ENCODE data around the gene PHLDA2.

PHLDA2 gene

DNA sequence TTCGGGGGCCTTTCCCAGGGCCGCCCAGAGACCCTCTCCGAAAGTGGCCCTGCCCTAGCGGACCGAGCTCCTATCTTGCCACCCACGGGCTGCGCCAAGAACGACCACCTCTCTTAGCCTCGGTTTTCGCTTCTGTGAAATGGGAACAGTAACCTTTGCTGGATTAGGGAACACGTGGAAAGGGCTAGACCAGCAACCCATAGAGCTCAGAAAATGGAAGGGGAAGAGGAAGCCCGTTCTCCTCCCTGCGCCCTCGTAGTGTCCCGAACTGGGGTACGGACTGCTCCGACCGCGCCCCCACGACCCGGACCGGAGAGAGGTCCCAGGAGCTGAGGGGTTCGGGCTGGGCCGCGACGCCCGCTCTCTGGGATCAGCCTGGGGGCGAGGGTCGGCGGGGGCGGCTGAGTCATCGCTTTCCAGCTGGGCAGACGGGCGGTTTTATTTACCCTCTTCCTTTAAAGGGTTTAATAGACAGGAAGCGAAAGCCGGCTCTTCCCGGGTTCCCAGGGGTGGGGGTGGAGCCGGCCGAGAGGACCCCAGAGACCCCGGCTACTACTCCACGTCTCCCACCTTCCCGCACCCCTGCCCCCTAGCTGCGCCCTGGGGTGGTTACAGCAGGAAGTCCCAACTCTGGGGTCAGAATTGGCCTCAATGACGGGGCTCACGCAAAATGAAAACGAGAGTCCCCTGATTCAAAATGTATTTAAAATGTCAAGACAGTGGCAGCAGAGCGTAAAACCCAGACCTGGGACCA lies 907 bp upstream of the PHLDA2 start:
- DNase-seq (ENCODE audit: low read depth in 2 of 2, low spot score in 1 of 2): no peak

DNA sequence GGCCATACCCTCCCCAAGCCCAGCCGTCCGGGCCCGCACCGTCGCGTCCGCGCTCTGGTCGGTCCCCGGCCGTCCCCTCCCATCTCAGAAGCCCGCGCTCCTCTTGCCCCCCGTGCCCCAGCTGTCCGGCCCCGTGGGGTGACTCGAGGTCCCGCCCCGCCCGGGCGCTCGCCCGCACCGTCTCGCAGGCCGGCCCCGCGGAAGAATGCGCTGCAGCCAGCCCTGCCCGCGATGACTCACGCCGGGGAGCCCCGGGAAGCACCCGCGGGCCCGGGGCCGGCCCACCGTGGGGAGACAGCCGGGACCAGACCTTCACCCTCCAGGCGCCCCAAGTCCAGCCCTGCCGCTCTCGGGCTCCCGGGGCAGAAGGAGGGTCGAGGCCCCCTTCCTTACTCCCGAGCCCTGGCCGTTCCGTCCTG lies 320 bp upstream of the PHLDA2 start:
- DNase-seq (ENCODE audit: low read depth in 2 of 2, low spot score in 1 of 2): no peak

DNA sequence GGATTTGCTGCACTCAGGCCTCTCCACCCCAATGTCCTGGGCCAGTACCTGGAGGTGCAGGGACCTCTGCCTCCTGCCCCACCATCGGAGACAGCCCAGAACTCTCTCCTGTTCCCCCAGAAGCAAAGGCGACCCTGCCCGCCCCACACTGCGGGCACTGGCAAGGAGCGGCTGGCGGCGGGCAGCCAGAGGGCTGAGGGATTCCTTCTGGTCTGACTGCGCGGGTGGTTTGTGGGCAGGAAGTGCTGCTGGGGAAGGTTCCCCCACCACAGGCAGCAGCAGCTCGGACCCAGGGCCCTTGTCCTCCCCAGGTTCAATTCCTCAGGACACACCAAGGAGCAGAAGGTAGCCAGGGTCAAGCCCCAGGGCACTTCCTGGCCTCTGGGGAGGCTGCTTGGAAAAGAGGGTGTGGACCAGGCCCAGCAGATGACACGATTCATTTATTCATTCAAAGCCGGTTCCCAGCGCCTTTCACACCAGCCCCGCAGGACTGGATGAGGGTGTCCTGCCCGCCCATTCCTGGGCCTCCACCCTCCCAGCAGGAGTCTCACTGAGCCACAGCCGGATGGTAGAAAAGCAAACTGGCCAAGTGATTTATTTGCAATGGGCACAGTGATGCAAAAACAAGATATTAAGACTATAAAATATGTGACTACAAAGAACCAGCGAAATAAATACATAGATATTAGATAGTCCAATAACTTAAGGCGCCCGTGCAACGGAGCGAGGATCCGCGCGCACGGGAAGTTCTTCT lies 1.2 kb downstream of the PHLDA2 start:
- no peak for DNase-seq (ENCODE audit: low read depth in 2 of 2, low spot score in 1 of 2)

DNA sequence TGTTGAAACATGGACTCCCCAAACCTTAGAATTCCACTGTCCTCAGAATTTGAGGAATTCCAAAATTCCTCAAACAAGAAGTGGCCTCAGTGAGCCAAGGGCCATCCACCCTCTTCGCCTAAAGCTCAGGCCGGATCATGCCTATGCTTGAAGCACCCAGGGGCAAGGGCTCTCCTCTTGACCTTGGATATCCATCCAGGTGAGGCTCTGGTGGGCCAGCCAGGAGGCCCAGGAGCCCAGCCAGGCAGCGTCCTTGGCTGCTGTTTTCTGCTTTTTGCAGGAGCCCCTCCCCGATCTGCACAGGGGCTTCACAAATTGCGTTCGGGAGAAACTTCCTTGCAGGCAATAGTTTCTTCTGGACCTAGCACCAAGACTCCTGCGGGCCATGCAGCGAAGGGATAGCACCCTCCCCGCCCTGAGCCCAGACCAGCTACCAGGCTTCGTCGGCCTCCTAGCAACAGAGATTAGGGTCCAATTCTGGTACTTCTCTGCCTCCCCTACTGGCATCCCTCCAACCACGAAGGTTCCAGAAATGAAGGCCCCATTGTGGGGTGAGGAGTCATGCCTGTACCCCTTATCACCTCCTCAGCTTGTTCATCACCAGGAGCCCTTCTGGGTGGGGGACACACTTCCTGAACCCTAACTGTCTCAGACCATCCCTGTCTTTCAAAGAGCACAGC lies 2.0 kb downstream of the PHLDA2 start:
- no peak for DNase-seq (ENCODE audit: low read depth in 2 of 2, low spot score in 1 of 2)

DNA sequence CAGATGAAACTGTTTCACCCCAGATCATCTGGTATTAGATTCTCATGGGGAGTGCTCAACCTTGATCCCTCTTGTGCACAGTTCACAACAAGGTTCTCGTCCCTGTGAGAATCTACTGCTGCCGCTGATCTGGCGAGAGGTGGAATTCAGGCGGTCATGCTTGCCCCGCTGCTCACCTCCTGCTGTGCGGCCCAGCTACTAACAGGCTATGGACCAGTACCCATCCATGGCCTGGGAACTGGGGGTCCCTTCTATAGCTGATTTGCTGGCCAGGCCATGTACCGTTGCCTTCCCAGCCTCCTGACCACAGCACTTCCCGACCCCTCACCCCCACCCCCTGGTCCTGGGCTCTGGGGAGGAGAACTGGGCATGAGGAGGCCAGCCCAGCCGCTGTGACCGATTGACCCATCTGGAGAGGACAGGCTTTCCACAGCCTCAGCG lies 2.6 kb downstream of the PHLDA2 start:
- DNase-seq (ENCODE audit: low read depth in 2 of 2, low spot score in 1 of 2): no peak

DNA sequence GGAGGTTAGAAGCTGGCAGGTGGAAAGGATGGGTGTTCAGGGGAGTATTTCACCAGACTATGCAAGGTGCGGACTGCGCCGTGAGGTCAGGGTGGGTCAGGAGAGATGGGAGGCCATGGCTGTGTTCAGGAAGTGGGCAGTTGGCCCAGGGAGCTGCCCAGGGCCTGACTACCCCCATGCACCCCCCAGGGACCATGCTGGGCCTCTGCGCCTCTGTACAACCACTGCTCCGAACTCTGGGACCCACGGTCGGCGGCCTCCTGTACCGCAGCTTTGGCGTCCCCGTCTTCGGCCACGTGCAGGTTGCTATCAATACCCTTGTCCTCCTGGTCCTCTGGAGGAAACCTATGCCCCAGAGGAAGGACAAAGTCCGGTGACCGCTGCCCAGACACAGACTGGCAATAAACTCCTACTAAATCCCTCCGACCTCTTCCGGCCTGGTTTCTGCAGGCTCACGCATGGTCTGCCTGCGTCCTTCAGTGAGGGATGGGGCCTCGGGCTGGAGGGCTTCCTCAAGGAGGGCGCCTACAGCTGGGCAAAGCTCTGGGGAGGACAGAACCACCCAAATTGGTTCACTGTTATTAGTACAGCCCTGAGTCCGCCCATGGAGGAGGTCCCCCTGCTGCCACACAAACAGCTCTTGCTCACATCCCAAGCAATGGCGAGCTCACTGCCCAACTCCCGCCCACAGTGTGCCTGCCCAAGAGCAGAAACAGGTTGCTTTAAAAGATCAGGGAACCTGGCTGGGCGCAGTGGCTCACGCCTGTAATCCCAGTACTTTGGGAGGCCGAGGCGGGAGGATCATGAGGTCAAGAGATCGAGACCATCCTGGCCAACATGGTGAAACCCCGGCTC lies 4.2 kb downstream of the PHLDA2 start:
- DNase-seq (ENCODE audit: low read depth in 2 of 2, low spot score in 1 of 2): no peak

DNA sequence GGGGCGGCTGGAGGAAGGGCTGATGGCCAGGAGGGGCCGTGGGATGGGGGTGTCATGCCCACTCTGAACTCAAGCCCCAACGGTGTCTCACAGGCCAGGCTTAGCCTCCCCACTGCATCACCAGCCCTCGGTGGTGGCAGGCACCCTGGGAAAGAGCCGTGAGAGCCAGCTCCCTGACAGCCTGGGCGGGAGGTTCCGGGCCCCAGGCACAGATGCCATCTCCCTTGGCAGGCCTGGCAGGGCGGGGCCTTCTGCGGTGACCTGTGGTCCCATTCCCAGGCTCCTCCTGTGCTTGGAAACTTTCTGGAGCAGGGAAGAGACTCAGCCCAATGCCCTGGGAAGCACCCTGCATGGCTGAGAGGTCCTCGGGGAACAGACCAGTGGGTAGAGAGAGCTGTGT lies 4.8 kb downstream of the PHLDA2 start:
- no peak for DNase-seq (ENCODE audit: low read depth in 2 of 2, low spot score in 1 of 2)

DNA sequence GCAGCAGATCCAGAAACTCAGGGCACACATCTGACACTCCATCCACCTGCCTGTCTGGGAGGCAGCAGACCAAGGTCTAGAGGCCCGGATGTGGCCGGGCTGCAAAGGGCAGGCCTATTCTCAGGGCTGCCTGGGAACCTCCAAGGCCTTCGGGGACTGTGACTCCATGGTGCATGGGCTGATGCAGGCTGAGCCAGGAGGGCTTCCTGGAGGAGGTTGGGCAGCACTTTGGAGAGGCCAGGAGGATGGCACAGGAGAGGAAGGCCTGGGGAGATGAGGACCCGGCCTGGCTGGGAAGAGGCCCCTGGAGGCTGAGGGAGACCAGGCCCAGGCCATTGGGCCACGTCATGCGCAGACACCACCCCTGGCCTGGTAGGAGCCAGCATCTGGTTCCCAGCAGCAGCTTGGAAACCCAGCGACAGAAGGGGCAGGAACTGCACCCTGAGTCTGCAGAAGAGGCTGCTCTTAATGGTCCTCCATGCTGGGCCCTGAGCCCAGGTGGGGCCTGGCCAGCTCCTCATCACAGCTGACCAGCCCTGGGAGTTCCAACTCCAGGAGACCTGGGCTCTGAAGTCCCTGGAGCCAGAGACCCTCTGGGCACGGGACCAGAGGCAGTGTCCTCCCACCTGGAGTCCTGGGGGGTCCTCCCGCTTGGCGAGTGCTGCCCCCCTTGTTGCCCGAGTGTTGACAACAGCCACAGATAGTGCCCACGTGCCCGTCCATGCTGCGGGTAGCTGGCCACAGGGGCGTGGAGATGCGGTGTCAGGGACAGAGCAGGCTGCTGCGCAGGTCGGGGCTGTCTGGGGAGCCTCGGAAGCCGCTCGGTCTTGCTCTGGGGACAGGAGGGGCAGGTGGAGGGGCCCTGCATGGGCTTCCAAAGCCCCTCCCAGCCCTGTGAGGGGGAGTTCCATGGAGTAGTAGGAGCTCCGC lies 5.5 kb downstream of the PHLDA2 start:
- DNase-seq (ENCODE audit: low read depth in 2 of 2, low spot score in 1 of 2): no peak

DNA sequence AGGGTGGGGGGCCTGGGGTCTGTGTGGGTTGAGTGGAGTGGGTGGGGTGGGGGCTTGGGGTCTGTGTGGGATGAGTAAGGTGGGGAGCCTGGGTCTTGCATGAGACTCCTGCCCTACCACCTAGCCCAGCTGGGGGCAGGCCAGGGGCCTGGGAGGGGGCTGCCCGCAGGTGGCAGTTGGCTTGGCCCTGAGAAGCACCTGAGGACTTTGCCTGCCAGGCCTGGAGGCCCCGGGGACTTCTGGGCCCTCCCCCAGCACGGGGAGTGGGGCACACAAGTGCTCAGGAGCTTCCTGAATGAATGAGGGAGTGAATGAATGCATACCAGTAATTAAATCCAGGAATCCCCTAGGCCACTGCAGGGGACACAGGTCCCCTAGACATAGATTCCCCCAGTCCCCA lies 6.6 kb downstream of the PHLDA2 start:
- DNase-seq (ENCODE audit: low read depth in 2 of 2, low spot score in 1 of 2): no peak

DNA sequence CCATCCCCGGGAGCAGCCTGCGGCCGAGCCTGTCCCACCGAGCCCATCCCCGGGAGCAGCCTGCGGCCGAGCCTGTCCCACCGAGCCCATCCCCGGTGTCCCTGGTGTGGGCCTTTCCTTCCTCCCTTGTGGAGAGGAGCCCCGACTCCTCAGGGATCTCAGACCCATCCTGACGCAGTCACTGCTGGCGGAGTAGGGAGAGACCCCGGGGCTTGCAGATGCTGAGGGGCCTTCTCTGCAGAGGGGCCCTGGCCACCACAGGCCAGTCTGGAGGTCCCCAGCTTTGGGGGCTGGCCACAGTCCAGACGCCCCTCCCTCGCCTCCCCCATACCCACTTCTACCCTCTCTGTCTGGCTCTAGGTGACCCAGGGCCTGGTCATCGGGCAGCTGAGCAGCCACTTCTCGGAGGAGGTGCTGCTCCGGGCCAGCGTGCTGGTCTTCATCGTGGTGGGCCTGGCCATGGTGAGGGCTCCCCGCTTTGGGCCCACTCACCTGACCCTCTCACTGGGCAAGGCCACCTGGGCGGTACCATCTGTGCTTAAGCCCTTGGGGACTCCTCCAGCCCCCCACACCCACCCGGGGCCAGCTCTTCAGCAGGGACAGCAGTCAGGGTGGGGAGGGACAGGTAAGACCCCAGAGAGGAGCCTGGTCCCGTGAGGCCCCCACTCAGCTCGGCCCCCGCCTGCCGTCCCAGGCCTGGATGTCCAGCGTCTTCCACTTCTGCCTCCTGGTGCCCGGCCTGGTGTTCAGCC lies 7.3 kb downstream of the PHLDA2 start:
- no peak for DNase-seq (ENCODE audit: low read depth in 2 of 2, low spot score in 1 of 2)

DNA sequence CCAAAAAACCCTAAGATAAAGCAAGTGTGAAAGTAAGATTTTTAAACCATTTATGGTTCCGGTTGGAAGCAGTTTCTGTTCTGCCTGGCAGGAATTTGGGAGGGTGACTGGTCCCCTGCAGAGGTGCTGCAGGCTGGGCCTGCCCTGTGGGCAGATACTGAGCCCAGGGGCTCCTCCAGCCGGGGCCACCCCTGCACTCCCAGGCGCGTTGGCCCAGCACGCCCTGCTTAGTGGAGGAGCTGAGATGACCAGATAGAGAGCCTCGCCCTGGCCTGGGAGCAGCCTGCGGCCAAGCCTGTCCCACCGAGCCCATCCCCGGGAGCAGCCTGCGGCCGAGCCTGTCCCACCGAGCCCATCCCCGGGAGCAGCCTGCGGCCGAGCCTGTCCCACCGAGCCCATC lies 8.0 kb downstream of the PHLDA2 start:
- DNase-seq (ENCODE audit: low read depth in 2 of 2, low spot score in 1 of 2): no peak

DNA sequence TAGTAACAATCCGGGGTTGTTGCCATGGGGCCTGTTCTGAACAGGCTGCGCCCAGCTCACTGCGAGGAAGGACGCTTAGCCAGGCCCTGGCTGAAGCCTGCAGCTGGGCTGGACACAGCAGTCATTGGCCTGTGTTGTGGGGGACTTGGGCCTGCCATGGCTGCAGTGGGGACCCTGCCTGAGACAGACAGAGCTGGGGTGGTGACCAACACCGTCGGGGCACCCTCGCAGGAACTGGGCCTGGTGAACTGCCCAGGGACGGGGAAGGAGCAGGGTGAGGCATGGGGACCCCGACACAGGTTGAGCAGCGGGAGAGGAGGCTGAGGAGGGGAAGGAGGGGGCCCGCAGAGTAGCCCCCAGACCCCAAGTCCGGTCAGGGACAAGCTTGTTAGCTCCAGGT lies 8.9 kb downstream of the PHLDA2 start:
- DNase-seq (ENCODE audit: low read depth in 2 of 2, low spot score in 1 of 2): no peak

DNA sequence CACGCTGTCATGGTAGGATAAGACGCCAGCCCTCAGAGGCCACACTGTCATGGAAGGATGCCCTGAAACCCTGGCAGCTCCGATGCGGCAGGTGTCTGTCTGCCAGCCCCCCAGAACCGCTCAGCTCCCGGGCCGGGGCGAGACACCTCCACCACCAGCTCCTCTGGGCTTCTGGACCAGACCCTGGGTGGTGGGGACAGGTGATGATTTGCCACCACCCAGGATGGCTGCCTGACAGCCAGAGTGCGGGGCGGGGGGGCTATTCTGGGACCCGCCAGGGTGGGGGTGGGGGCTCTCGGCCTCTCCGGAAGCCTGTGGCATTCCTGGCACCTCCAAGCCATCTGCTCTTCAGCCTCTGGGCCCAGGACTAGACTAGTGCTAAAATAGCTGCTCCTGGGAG lies 9.4 kb downstream of the PHLDA2 start:
- no peak for DNase-seq (ENCODE audit: low read depth in 2 of 2, low spot score in 1 of 2)

DNA sequence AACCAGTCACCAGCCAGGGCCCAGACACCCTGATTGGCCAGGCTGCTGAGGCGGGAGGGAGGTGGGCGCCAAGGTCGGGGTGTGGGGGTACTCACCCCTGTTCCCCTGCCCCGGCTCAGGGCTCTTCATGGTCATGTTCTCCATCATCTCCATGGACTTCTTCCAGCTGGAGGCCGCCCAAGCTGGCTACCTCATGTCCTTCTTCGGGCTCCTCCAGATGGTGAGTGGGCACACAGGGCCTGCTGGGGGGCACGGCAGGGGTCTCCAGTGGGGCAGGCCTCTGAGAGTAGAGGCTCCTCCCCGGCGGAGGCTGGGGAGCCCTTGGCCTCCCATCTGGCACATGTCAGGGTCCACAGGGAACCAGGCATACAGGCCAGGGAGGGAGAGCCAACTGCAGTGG lies 10.0 kb downstream of the PHLDA2 start:
- no peak for DNase-seq (ENCODE audit: low read depth in 2 of 2, low spot score in 1 of 2)

DNA sequence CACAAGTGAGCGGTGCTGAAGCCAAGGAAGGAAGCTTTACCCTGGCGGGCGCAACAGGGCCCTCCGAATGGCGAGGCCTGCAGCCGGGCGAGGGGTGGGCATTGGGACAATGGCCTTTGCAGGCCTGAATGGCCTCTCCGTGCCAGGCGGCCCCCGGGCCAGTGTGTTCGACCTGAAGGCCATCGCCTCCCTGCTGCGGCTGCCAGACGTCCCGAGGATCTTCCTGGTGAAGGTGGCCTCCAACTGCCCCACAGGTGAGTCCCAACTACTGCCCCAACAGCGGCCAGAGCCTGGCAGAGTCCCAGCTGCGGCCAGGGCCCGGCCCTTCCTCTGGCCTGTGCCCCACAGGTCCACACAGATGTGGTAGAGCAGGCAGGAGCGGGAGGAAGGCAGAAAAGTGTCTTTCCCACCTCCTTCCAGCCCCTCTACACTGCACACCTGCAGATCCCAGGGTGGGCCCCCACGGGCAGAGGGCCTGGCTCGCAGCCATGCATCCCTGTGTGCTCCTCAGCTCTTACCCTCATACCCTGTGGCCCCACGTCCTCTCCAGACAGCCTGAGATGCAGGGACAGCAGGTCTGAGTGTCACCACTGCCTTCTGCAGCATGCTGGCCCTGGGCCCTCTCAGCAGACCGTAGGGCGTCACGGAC lies 11.3 kb downstream of the PHLDA2 start:
- DNase-seq (ENCODE audit: low read depth in 2 of 2, low spot score in 1 of 2): no peak

DNA sequence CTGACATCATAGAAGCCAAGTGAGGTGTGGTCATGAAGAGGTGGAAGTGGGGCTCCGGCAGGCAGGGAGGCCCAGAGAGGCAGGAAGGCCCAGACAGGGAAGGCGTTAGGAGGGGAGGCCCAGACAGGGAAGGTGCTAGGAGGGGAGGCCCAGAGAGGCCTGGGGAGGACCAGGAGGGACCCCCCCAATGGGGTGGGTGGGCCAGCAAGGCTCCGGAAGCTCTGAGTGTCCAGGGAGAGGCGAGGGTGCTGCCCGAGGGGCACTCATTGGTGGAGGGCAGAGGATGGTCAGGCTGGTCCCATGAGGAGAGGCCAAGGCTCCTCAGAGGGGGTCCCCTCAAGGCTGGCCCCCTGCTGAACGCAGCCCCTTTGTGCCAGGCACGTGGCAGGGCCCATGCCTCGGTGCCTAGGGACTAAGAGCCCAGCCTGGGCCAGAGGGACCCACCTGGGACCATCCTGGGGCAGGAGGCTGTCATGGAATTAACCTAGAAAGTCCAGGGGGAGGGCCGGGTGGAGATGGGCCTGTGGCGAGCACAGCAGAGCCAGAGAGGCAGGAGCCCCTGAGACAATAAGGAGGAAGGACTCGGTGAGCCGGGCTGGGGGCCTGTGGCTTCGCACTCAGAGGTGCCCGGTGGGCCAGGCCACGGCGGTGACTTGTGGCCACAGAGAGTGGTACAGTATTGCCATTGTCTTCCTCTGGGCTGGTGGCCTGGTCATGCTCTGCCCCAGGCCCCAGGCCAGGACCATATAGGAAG lies 12.2 kb downstream of the PHLDA2 start:
- DNase-seq (ENCODE audit: low read depth in 2 of 2, low spot score in 1 of 2): no peak

DNA sequence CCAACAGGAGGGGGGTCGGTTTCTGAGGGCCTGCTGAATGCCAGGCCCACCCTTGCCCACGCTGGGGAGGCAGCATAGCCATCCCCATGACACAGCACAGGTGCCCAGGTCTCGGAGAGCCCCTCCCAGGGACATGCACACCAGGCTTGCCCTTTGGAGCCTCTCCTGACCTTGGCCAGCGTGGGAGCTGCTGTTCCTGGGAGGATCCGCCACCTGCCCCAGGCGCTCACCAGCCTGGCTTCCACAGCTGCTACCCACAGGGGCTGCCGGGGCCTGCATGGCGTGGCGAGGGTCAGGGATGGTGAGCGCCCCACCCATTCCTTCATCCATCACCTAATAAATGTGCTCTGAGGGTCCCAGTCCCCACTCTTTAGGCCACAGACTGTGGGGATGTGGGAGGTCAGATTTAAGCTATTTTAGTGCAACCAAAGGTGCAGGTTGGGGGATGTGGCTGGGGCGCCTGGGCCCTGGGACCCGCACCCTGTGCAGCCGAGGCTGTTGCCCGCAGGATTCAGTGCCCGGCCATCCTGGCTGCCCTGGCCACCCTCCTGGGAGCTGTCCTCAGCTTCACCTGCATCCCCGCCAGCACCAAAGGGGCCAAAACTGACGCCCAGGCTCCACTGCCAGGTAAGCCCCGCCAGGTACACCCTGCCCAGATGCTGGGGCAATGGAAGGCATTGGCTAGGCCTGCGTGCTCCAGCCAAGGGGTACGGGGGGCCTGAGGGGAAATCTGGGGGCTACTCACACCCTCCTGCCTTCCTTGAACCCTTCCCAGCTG lies 12.9 kb downstream of the PHLDA2 start:
- DNase-seq (ENCODE audit: low read depth in 2 of 2, low spot score in 1 of 2): no peak

Data from stimulated activated CD8-positive, alpha-beta memory T cell treated with anti-CD3 and anti-CD28 coated beads, Interleukin-4, amount 100 ng/mL, for 1 hour (primary cell).